GM04504 (cell line): ENCODE results near the gene MYRIP.
A peak's percentile ranks its signal among the peaks of the same experiment; 100 is the strongest.

Experiments used
- DNase-seq: peaks from one replicate; pipeline ENCODE4 v3.0.0-alpha.2; 2012; ENCODE audit warnings: low read depth

Gene MYRIP

DNA sequence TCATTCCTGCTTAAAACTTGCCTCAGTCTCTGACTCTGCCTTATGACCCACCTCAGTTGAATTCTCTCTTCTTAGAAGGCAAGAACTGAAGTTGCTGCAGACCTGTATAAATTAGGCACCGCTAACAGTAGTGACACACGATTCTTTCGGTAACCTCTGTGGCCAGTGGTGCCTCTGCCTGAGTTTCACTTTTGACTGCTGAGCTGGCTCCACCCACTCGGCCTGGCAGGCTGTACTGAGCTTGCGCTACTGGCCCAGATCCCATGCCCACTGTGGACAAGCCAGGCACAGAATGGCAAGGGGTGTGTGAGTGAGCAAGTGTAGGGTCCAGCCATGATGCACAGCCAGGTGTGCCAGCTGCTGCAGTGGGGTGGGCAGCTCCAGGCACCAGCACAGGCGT is 481.0 kb downstream of the MYRIP start:
- DNase-seq: no peak

DNA sequence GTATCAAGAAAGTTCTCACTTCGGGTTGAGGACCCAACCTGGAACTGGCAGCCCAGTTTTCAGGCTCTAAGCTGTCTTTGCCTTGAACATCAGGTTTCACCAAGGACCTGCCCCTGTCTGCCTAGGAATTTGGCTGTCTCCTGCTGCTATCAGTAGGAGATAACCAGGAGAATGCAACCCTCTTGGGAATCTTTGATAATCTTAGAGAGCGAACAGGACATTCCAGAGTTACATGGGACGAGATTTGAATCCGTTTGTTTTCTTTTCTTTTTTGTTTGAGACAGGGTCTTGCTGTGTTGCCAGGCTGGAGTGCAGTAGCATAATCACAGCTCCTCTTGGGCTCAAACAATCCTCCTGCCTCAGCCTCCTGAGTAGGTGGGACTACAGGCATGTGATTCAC is 482.1 kb downstream of the MYRIP start:
- DNase-seq: no peak

DNA sequence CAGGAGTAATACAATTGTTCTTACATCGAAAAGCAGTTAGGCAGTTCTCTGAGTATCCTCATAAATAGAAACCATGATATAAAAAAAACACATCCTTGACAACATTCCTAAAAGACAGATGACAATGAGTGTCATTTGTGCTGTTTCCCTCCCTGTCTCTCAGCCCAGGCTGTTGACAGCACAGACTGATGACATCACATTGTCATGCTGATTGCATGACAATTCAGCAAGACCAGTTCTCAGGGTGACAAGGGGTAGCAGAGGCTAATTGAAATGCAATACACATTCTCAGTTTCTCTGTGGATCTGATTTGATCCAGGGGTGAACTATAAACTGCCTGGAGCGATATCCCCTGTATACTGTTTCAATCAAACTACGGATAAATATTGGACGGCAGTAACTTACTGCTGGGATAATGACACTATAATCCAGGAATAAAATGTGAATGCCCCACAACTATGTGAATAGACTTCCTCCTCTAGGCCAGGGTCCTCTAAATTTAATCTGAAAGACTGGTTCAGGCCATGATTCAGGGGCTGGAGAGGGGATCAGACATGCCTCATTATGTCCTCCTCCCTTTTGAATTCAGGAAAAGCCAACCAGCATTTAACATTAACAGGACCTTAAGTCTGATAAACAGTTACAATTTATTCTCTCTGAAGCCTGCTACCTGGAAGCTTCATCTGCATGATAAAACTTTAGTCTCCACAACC is 483.4 kb downstream of the MYRIP start:
- DNase-seq: no peak

DNA sequence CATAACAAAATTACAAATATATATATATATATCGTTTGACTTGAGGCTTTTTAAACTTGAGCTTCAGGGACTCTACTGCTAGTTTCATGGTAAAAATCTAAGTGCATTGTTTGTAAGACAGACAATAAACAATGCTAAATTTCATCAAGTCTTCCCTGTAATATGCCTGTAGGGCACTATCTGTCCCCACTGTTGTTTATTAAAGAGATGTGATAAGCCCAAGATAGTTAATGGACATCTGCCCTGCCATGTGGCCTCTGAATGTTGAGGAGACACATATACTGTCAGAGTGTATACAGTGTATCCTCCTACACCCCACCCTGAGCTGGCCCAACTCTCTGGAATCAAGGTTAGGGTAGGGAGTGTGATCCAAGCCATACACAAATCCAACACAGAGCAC is 485.0 kb downstream of the MYRIP start:
- DNase-seq: no peak

DNA sequence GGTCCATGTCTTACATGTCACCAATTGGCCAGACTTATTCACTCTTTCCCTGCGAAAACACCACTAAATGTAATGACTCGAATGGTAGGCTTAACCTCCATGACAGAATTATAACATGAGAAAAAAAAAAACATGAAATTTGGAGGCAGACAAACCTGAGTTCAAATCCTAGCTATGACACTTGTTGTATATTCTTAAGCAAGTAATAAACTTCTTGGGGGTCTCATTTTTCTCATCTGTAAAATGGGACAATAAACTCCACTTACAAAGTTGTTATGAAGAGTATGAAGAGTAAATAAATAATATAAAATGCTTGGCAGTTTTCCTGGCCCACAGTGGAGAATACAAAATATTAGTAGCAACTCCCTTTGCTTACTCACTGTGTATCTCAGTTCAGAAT is 488.7 kb downstream of the MYRIP start:
- DNase-seq: no peak

DNA sequence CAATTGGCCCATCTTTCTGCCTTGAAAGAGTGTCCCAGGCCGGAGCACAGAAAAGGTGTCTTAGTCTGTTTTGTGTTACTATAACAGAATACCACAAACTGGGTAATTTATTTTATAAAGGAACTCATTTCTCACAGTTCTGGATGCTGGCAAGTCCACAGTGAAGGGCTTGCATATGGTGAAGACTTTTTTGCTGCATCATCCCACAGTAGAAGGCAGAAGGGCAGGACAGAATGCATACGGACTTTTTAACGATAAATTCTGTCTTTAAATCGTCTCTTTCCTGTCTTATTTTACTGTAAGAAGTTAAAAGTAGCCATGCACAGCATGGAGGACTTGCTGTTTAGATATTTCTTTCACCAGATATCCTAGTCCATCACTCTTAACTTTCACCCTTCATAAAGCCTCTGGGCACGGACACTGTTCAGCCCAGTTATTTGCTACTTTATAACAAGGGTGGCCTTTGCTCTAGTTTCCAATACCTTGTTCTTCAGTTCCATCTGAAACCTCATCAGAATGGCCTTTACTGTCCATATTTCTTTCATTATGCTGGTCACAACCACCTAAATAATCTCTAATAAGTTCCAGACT is 489.8 kb downstream of the MYRIP start:
- DNase-seq: no peak

DNA sequence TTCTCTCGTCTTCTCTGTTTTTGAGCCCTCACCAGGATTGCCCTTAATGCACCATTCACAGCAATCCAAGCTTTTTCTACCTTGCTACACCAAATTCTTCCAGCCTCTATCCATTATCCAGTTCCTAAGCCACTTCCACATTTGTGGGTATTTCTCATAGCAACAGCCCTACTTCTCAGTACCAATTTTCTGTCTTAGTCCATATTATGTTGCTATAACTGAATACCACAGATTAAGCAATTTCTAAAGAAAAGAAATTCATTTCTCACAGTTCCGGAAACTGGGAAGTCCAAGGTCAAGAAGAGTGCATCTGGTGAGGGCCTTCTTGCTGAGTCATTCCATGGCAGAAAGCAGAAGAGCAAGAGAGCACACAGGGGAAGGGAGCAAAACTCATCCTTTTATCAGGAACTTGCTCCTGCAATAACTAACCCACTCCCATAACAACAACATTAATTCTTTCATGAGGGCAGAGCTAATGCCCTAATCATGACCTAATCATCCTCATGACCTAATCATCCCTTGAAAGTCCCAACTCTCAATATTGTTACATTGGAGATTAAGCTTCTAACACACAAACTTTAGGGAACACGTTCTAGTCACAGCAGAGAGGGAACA is 490.4 kb downstream of the MYRIP start:
- peak; percentile 66 for DNase-seq

DNA sequence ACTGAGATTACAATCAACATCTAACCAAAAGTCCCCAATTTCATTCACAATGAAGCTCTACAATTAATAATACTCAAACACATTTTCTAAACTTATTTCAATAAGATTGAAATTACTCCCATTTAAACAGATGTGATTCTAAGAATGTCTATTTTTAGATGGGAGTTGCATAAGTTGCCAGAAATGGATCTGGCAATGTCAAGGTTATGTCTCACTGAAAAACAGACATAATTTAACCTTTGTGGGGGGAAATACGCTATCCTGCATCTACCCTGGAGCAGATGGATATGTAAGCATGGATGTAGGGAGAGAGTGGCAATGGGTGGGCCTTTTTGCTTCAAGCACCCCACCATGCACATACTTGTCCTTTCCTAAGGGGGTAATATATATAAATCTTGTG is 493.4 kb downstream of the MYRIP start:
- no peak for DNase-seq

DNA sequence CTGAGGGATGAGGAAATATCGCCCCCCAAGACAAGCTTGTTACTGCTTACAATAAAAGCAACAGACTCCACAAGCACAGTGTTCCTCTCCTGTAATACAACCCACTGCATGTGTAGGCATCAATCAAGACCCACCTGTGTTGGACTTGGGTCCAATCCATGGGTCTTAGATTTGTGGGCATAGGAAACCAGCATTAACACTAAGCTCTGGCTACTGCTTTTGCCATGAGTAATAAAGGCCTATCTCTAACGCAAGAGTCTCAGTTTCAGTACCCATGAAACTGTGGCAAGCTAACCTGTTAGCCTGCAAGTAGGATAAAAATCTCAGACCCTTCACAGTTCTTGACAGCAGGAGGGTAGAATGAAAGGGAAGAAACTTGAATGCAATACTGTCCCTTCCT is 494.9 kb downstream of the MYRIP start:
- DNase-seq: no peak

DNA sequence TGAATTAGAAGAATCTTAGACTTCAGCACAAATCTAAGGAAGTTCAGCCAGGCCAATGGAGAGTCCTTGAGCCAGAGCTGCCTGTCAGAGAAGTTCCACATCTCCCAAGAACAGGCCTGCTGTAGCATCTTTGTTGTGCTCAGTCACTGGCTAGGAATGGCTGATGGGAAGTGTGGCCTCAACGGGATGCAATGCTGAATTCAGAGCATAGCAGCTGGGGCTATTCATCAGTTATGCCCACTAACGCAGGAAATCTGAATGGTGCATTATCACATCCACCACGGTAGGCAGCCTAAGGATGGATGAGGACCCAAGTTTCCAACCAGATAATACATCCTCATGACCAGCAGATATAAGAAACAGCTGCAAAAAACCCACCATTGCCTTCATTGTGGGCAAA is 496.9 kb downstream of the MYRIP start:
- DNase-seq: no peak

DNA sequence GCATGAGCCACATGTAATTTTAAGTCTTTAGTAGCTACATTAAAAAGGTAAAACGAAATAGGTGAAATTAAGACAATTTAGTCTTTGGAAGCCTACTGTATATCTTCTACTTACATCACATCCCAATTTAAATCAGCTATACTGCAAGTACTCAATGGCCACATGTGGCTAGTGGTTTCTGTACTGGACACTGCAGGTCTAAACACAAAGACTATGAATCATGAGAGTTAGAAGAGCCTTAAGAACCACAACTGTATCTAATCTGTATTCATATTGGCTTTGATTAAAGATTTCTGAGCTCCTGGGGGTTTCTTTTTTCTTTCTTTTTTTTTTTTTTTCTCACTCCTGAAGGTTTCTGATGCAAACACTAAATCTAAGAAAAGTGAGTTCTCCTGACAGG is 497.8 kb downstream of the MYRIP start:
- DNase-seq: no peak

DNA sequence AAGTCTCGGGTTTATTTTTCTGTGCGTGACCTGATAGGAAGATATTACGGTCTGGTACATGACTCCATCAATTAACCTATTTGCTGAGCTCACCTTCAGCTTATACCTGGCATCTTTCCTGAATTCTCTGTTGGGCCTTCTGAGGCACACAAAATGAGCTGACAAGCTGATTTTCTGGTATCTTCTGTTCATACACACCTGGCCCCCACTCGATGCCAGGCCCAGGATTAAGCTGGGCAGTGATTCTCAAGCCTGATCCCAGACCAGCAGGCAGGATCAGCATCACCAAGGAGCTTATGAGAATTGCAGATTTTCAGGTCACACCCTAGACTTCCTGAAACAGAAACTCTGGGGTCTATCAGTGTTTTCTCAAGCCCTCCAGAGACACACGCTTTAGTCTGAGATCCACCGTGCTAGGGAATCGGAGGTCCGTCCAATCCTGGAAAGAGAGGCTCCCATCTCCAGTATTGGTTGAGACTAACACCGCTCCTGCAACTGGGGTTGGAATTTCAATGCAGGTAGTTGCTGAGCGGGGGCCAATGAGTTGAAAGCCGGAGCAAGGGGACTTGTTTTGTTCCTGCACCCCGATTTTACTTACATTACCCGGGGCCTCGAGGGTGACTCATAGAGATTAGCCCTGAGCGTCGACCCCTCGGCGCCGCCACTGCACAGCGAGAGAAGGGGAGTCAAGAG is 499.5 kb downstream of the MYRIP start:
- no peak for DNase-seq

DNA sequence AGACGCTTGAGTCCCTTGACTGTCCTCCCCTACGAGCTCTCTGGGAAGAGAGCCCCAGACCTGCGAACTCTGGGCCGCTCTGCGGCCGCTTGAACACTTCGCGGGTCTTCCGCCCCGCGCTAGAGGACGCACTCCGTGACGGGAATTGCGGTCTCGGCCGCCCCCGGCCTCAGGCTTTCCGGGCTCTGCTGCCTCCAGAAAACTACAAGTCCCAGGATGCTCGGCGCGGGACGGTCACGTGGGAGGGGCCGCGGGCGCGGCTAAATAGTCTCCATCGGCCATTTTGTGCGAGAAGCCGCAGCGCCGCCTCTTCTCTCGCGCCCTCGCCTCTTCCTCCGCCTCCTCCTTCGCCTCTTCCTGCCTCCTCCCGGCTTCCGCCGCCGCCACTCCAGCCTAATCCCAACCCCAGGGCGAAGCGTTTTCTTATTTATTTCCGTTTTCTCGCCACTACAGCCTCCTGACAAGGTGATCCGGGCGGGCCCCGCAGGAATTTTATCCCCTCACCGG is 500.1 kb downstream of the MYRIP start, which contains the start of gene EIF1B:
EIF1B (plus strand) TSS at position 290 of the 507 bp plus-strand sequence. CDS start 235 bp downstream, outside the sequence.
- DNase-seq: peak; percentile 95
